GM19397 (cell line): Measurements from ENCODE around the gene TRA2B.

ENCODE experiments used
- ATAC-seq: cut with Tn5 transposase; IDR thresholded peaks from one replicate; pipeline ENCODE4 v1.9.1; 2021; ENCODE audit warnings: mild to moderate bottlenecking, moderate library complexity; ENCODE audit not compliant: unreplicated experiment

The TRA2B gene

GRCh38 chr3:185881926-185882325 lies 55.9 kb downstream of the TRA2B start:
- no peak for ATAC-seq

- ATAC-seq, result no peak
These were observed 57.2 kb downstream of the TRA2B start for GRCh38 chr3:185880600-185880999.

- ATAC-seq, result no peak
These were observed 58.9 kb downstream of the TRA2B start for GRCh38 chr3:185878920-185879319.

GRCh38 chr3:185874119-185874518 lies 63.7 kb downstream of the TRA2B start:
- ATAC-seq, result no peak

- ATAC-seq, result no peak
These were observed 70.2 kb downstream of the TRA2B start for GRCh38 chr3:185867650-185868049.

GRCh38 chr3:185866995-185867394 lies 70.8 kb downstream of the TRA2B start:
- no peak for ATAC-seq

GRCh38 chr3:185866555-185866954 lies 71.3 kb downstream of the TRA2B start:
- no peak for ATAC-seq
